GM12878 (cell line): ENCODE data around the gene CDK2. TPM values are rescaled to one million over a fixed set of nuclear protein-coding genes. Genes with fewer than 3 reads are reported as not detected.

Experiments used
- IKZF1 ChIP-seq: fragments of 450-650 bp; conservative IDR thresholded peaks from 2 replicates; pipeline ENCODE4 v1.6.1; 2017; ENCODE audit warnings: antibody characterized with exemption, mild to moderate bottlenecking
- IRF3 ChIP-seq: fragments of 450-650 bp; IDR thresholded peaks from 2 replicates; pipeline ENCODE4 v1.6.1; 2014; ENCODE audit warnings: mild to moderate bottlenecking
- MXI1 ChIP-seq: fragments of 150-350 bp; IDR thresholded peaks from 2 replicates; pipeline ENCODE4 v1.6.1; 2011; ENCODE audit warnings: low read depth, mild to moderate bottlenecking, inconsistent platforms, low read length, improper control_type of control experiment
- NRF1 ChIP-seq: conservative IDR thresholded peaks from 2 replicates; pipeline ENCODE4 v1.6.1; 2011; ENCODE audit warnings: mild to moderate bottlenecking, low read depth, low read length, improper control_type of control experiment
- SMC3 ChIP-seq: IDR thresholded peaks from 2 replicates; pipeline ENCODE4 v1.6.1; 2011; ENCODE audit warnings: low read length, improper control_type of control experiment, borderline replicate concordance
- TCF3 ChIP-seq: IDR thresholded peaks from 2 replicates; pipeline ENCODE4 v1.6.1; 2012; ENCODE audit warnings: low read depth, mild to moderate bottlenecking, low read length, borderline replicate concordance; ENCODE audit not compliant: insufficient read depth
- USF1 ChIP-seq: IDR thresholded peaks from 2 replicates; pipeline ENCODE4 v1.6.1; 2011; ENCODE audit warnings: borderline replicate concordance, low read depth, mild to moderate bottlenecking, moderate library complexity, mixed read lengths, low read length; ENCODE audit not compliant: insufficient read depth; ENCODE audit errors: extremely low read length
- ZNF207 ChIP-seq: fragments of 450-650 bp; IDR thresholded peaks from 2 replicates; pipeline ENCODE4 v1.6.1; 2014; ENCODE audit warnings: antibody characterized with exemption, mild to moderate bottlenecking, borderline replicate concordance
- polyA plus RNA-seq, 11 experiments: library from polyadenylated mRNA; depleted of rRNA in 4 of 11; unstranded in 6 of 11; stranded (reverse) in 5 of 11; fragments of >200 nt; fragmentation: Nextera tagmentation in 4 of 11; fragmentation: Illumina TruSeq in 1 of 11; extraction: Ambion mirVana in 4 of 11; extraction: Trizol in 1 of 11; gene quantifications; 1 replicate in 1 of 11; 2 replicates in 10 of 11; pipeline versions ENCODE4 v1.2.1 to v1.2.3, GENCODE V29; 2011 to 2016; ENCODE audit warnings: inconsistent platforms in 2 of 11, missing spikeins in 2 of 11, low read depth in 1 of 11
- total RNA-seq, 4 experiments: library from RNA; depleted of rRNA in 3 of 4; stranded (reverse); fragments of >200 nt in 3 of 4; fragmentation: Illumina TruSeq in 1 of 4; extraction: Trizol in 1 of 4; gene quantifications; 2 replicates each; pipeline versions ENCODE4 v1.2.1 to v1.2.3, GENCODE V29; 2013 to 2021

Gene CDK2
- total and polyA plus RNA-seq, 10 of the 15 experiments (the other 5 are each of a cell fraction or from before 2014, with no cell fraction given): 13.1 to 138 (median 82.2) TPM

- TF ChIP-seq NRF1 (no peak), ZNF207 (0 out of 2 replicates have a peak, but pooled peaks have one; percentile 39), SMC3 (no peak), TCF3 (no peak), IRF3 (no peak), MXI1 (no peak), IKZF1 (0 out of 2 replicates have a peak, but pooled peaks have one; percentile 27), USF1 (no peak)
Measured at GRCh38 chr12:55931317-55931779, 35.3 kb upstream of the CDK2 start (continued).
